GM23338 (cell line): ENCODE measurements around the gene BEGAIN. TPM values are rescaled to one million over a fixed set of nuclear protein-coding genes. Genes with fewer than 3 reads are reported as not detected.
"Not testable (repeated sequence)": the region's sequence is repeated elsewhere in the genome, so short reads cannot be mapped to it uniquely, and the experiment has no call there.

ENCODE experiments used
- ATAC-seq: fragments of 200-7000 bp; cut with Tn5 transposase; 3 replicates; pipeline ENCODE4 v1.9.1; 2020
- DNase-seq: peaks from one replicate; pipeline ENCODE4 v3.0.0-alpha.2; 2015; ENCODE audit warnings: low spot score
- H2AFZ ChIP-seq: fragments of 200-600 bp; sonication (generic); 2 replicates; pipeline ENCODE4 v1.8.0; 2016; ENCODE audit warnings: antibody characterized with exemption, mild to moderate bottlenecking, moderate library complexity
- H3F3A ChIP-seq: fragments of 200-600 bp; sonication (generic); replicated peaks from 2 replicates; pipeline ENCODE4 v1.8.0; 2017; ENCODE audit warnings: antibody characterized with exemption, mixed run types, low read depth
- H3K27ac ChIP-seq: fragments of 200-600 bp; sonication (generic); 2 replicates; pipeline ENCODE4 v1.6.1; 2016; ENCODE audit warnings: low read depth
- H3K27me3 ChIP-seq: fragments of 200-600 bp; sonication (generic); 2 replicates; pipeline ENCODE4 v1.8.0; 2016; ENCODE audit warnings: mild to moderate bottlenecking, mixed run types, moderate library complexity; ENCODE audit not compliant: insufficient read depth
- H3K36me3 ChIP-seq: fragments of 200-600 bp; sonication (generic); 2 replicates; pipeline ENCODE4 v1.8.0; 2016; ENCODE audit warnings: mild to moderate bottlenecking; ENCODE audit not compliant: insufficient read depth
- H3K4me1 ChIP-seq: fragments of 200-600 bp; sonication (generic); 2 replicates; pipeline ENCODE4 v1.8.0; 2016; ENCODE audit warnings: mild to moderate bottlenecking, moderate library complexity; ENCODE audit not compliant: insufficient read depth
- H3K4me2 ChIP-seq: fragments of 200-600 bp; sonication (generic); 2 replicates; pipeline ENCODE4 v1.7.1; 2017; ENCODE audit warnings: mixed run types
- H3K4me3 ChIP-seq: fragments of 200-600 bp; sonication (generic); 2 replicates; pipeline ENCODE4 v1.6.1; 2016; ENCODE audit warnings: mixed run types
- H3K79me2 ChIP-seq: fragments of 200-600 bp; sonication (generic); replicated peaks from 2 replicates; pipeline ENCODE4 v1.8.0; 2017; ENCODE audit warnings: mild to moderate bottlenecking; ENCODE audit not compliant: insufficient read depth
- H3K9me2 ChIP-seq: fragments of 200-600 bp; sonication (generic); 2 replicates; pipeline ENCODE4 v1.8.0; 2017; ENCODE audit not compliant: insufficient read depth
- H4K20me1 ChIP-seq: fragments of 200-600 bp; sonication (generic); replicated peaks from 2 replicates; pipeline ENCODE4 v1.8.0; 2017; ENCODE audit warnings: mild to moderate bottlenecking; ENCODE audit not compliant: insufficient read depth
- H3K27ac Mint-ChIP-seq: 2 replicates; pipeline ENCODE4 v1.8.0; 2020; ENCODE audit warnings: inconsistent platforms, mild to moderate bottlenecking, moderate library complexity, mixed read lengths
- H3K27me3 Mint-ChIP-seq: 3 replicates; pipeline ENCODE4 v1.8.0; 2022; ENCODE audit warnings: low read depth, mild to moderate bottlenecking, moderate library complexity, mixed read lengths, inconsistent platforms; ENCODE audit not compliant: insufficient read depth, poor library complexity
- H3K36me3 Mint-ChIP-seq: 3 replicates; pipeline ENCODE4 v1.8.0; 2021; ENCODE audit warnings: low read depth, mild to moderate bottlenecking, inconsistent platforms, moderate library complexity, mixed read lengths
- H3K4me1 Mint-ChIP-seq: 3 replicates; pipeline ENCODE4 v1.8.0; 2020; ENCODE audit warnings: mild to moderate bottlenecking, inconsistent platforms, mixed read lengths
- H3K4me3 Mint-ChIP-seq: 3 replicates; pipeline ENCODE4 v1.8.0; 2021; ENCODE audit warnings: moderate library complexity, mild to moderate bottlenecking, inconsistent platforms, mixed read lengths
- H3K9me3 Mint-ChIP-seq: 3 replicates; pipeline ENCODE4 v1.8.0; 2020; ENCODE audit warnings: moderate library complexity, mild to moderate bottlenecking, inconsistent platforms, mixed read lengths
- CREB1 ChIP-seq: fragments of 250-450 bp; sonication (Bioruptor Pico); IDR thresholded peaks from 2 replicates; pipeline ENCODE4 v1.5.0; 2020; ENCODE audit warnings: low read depth, mild to moderate bottlenecking, moderate library complexity
- EZH2 ChIP-seq: fragments of 200-600 bp; sonication (generic); IDR thresholded peaks from one replicate; pipeline ENCODE4 v1.8.0; 2017; ENCODE audit warnings: antibody characterized with exemption, mild to moderate bottlenecking, low read depth; ENCODE audit not compliant: unreplicated experiment
- JUNB ChIP-seq: IDR thresholded peaks from one replicate; pipeline ENCODE4 v1.6.1; 2016; ENCODE audit warnings: antibody characterized with exemption; ENCODE audit not compliant: unreplicated experiment
- NANOG ChIP-seq: IDR thresholded peaks from 2 replicates; pipeline ENCODE4 v1.6.1; 2016; ENCODE audit warnings: antibody characterized with exemption, borderline replicate concordance
- POLR2AphosphoS5 ChIP-seq: IDR thresholded peaks from 2 replicates; pipeline ENCODE4 v1.6.1; 2016; ENCODE audit warnings: antibody characterized with exemption, low read depth
- ZNF114 ChIP-seq: fragments of 250-450 bp; sonication (Bioruptor Pico); IDR thresholded peaks from 2 replicates; pipeline ENCODE4 v1.5.0; 2020; ENCODE audit warnings: mild to moderate bottlenecking, moderate library complexity
- polyA plus RNA-seq: library from polyadenylated mRNA; unstranded; fragments of >200 nt; fragmentation: Nextera tagmentation; extraction: Ambion mirVana; gene quantifications from 2 replicates; pipeline ENCODE4 v1.2.1, GENCODE V29; 2016
- total RNA-seq: library from RNA; depleted of rRNA; stranded (reverse); fragments of >200 nt; shearing (Covaris generic); gene quantifications from 2 replicates; pipeline ENCODE4 v1.2.3, GENCODE V29; 2014
- TF ChIP-seq, protein P1 (sequence below), 2 experiments: fragments of 200-600 bp in 1 of 2; sonication (generic) in 1 of 2; conservative IDR thresholded peaks; 2 replicates each; pipeline versions ENCODE4 v1.5.1 to v1.6.1; 2016 to 2017; ENCODE audit warnings: antibody characterized with exemption in 2 of 2, low read depth in 2 of 2, mild to moderate bottlenecking in 2 of 2, moderate library complexity in 1 of 2
- TF ChIP-seq, protein P2 (sequence below): IDR thresholded peaks from one replicate; pipeline ENCODE4 v1.6.1; 2018; ENCODE audit warnings: antibody characterized with exemption; ENCODE audit not compliant: unreplicated experiment

The BEGAIN gene
- total and polyA plus RNA-seq, 2 experiments from 2014 or later, result 0.60 to 2.4 TPM

GRCh38 chr14:100523131-100523842 lies 63.9 kb downstream of the BEGAIN start (continued):
- TF ChIP-seq EZH2 (no peak), POLR2AphosphoS5 (no peak), NANOG (no peak)
- TF ChIP-seq, protein P1, sequence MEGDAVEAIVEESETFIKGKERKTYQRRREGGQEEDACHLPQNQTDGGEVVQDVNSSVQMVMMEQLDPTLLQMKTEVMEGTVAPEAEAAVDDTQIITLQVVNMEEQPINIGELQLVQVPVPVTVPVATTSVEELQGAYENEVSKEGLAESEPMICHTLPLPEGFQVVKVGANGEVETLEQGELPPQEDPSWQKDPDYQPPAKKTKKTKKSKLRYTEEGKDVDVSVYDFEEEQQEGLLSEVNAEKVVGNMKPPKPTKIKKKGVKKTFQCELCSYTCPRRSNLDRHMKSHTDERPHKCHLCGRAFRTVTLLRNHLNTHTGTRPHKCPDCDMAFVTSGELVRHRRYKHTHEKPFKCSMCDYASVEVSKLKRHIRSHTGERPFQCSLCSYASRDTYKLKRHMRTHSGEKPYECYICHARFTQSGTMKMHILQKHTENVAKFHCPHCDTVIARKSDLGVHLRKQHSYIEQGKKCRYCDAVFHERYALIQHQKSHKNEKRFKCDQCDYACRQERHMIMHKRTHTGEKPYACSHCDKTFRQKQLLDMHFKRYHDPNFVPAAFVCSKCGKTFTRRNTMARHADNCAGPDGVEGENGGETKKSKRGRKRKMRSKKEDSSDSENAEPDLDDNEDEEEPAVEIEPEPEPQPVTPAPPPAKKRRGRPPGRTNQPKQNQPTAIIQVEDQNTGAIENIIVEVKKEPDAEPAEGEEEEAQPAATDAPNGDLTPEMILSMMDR (conservative IDR thresholded peaks at IDR 0.05; ENCODE audit: low read depth in 2 of 2), result no peak

DNA sequence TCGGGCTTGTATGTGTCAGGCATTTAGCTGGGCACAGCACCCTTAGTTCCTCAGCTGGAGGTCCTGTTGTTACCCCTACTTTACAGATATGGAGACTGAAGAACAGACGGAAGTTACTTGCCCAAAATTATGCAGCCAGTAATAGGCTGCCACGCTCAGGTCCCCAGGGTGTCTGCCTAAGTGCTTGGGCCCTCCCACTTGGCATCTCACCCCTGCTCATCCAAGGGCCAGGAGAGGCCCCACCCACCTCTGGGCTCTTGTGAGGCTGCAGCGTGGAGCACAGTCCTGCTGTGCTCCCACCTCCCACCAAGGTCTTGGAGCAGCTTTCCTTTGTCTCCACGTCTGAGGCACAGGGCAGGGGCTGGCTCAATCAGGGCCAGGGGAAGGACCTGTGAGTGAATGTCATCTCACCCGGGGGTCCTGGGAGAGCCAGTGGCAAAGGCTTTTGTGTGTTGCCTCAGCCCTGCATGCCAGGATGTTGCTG lies 64.6 kb downstream of the BEGAIN start:
- no peak overlapping the region for H3K27ac Mint-ChIP-seq
- peak; percentile 78 for ATAC-seq
- H2AFZ ChIP-seq, result no peak overlapping the region

DNA sequence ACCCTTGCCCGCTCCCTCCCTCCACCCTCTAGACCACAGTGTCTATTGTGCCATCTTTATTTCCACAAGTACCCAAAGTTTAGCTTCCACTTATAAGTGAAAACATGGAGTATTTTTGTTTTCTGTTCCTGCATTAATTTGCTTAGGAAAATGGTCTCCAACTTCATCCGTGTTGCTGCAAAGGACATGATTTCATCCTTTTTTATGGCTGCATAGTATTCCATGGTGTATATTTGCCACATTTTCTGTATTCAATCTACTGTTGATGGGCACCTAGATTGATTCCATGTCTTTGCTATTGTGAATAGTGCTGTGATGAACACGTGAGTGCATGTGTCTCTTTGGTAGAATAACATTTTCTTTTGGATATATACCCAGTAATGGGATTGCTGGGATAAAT lies 81.2 kb downstream of the BEGAIN start:
- not testable (repeated sequence) for H3K36me3 Mint-ChIP-seq, H4K20me1 ChIP-seq, H3K4me1 Mint-ChIP-seq, H3K36me3 ChIP-seq, H3K79me2 ChIP-seq, H2AFZ ChIP-seq, H3K27ac ChIP-seq, H3K4me3 Mint-ChIP-seq, H3K27ac Mint-ChIP-seq, H3K9me2 ChIP-seq, DNase-seq, H3F3A ChIP-seq, H3K4me1 ChIP-seq, H3K4me3 ChIP-seq, H3K27me3 ChIP-seq, ATAC-seq, H3K4me2 ChIP-seq
- Mint-ChIP-seq H3K27me3 (peaks cover 10% of the 10 kb centered on the region), H3K9me3 (peaks cover 11% of the 10 kb centered on the region; the same call in 2 of the 3 replicates)

More for the DNA sequence above, 64.6 kb downstream of the BEGAIN start:
- Histone ChIP-seq H3K79me2 (no peaks in the 10 kb centered on the region), H3K9me2 (no peaks in the 10 kb centered on the region), H3K4me2 (no peak overlapping the region), H3F3A (no peaks in the 10 kb centered on the region), H3K4me3 (no peak overlapping the region), H3K4me1 (0 out of 2 replicates have a peak, but pooled peaks cover 4% of the 10 kb centered on the region), H3K36me3 (no peaks in the 10 kb centered on the region), H4K20me1 (no peaks in the 10 kb centered on the region; the same call in 1 of the 2 replicates), H3K27ac (no peak overlapping the region), H3K27me3 (no peaks in the 10 kb centered on the region)
- DNase-seq, result no peak
- Mint-ChIP-seq H3K4me1 (peaks cover 13% of the 10 kb centered on the region), H3K27me3 (peaks cover 4% of the 10 kb centered on the region), H3K4me3 (no peak overlapping the region), H3K9me3 (no peaks in the 10 kb centered on the region), H3K36me3 (no peaks in the 10 kb centered on the region)
- TF ChIP-seq CREB1 (CRISPR knock-in tag) (no peak), POLR2AphosphoS5 (no peak), JUNB (no peak), ZNF114 (CRISPR knock-in tag) (no peak)
- TF ChIP-seq, protein P2, sequence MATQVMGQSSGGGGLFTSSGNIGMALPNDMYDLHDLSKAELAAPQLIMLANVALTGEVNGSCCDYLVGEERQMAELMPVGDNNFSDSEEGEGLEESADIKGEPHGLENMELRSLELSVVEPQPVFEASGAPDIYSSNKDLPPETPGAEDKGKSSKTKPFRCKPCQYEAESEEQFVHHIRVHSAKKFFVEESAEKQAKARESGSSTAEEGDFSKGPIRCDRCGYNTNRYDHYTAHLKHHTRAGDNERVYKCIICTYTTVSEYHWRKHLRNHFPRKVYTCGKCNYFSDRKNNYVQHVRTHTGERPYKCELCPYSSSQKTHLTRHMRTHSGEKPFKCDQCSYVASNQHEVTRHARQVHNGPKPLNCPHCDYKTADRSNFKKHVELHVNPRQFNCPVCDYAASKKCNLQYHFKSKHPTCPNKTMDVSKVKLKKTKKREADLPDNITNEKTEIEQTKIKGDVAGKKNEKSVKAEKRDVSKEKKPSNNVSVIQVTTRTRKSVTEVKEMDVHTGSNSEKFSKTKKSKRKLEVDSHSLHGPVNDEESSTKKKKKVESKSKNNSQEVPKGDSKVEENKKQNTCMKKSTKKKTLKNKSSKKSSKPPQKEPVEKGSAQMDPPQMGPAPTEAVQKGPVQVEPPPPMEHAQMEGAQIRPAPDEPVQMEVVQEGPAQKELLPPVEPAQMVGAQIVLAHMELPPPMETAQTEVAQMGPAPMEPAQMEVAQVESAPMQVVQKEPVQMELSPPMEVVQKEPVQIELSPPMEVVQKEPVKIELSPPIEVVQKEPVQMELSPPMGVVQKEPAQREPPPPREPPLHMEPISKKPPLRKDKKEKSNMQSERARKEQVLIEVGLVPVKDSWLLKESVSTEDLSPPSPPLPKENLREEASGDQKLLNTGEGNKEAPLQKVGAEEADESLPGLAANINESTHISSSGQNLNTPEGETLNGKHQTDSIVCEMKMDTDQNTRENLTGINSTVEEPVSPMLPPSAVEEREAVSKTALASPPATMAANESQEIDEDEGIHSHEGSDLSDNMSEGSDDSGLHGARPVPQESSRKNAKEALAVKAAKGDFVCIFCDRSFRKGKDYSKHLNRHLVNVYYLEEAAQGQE, result no peak
